Heart left ventricle (tissue), 16 donors: Measurements from ENCODE around the gene LMF1. TPM values are rescaled to one million over a fixed set of nuclear protein-coding genes. Genes with fewer than 3 reads are reported as not detected.

Source experiments
- ATAC-seq, 4 donors: fragments of 200-7000 bp; cut with Tn5 transposase; one replicate each; pipeline ENCODE4 v1.9.1; 2020 to 2022; ENCODE audit warnings: moderate library complexity in 4 of 4, mild to moderate bottlenecking in 3 of 4, moderate number of reproducible peaks in 1 of 4
- DNase-seq, 5 donors: peaks; one replicate each; pipeline ENCODE4 v3.0.0-alpha.2; 2020
- H3K27ac ChIP-seq, 12 donors: fragments of 200-600 bp; sonication (generic) in 4 of 12; one replicate each; pipeline versions ENCODE4 v1.5.0 to v1.8.0; 2016 to 2022; ENCODE audit warnings: mild to moderate bottlenecking in 2 of 12
- H3K27me3 ChIP-seq, 9 donors: fragments of 200-600 bp; sonication (generic) in 2 of 9; one replicate each; pipeline versions ENCODE4 v1.5.1 to v1.8.0; 2016 to 2022; ENCODE audit warnings: mild to moderate bottlenecking in 3 of 9
- H3K36me3 ChIP-seq, 9 donors: fragments of 200-600 bp; sonication (generic) in 2 of 9; one replicate each; pipeline versions ENCODE4 v1.5.0 to v1.8.0; 2018 to 2022; ENCODE audit warnings: mild to moderate bottlenecking in 2 of 9
- H3K4me1 ChIP-seq, 12 donors: fragments of 200-600 bp; sonication (generic) in 4 of 12; one replicate each; pipeline versions ENCODE4 v1.5.0 to v1.8.0; 2016 to 2022; ENCODE audit warnings: mild to moderate bottlenecking in 3 of 12
- H3K4me3 ChIP-seq, 12 donors: fragments of 200-600 bp; sonication (generic) in 4 of 12; one replicate each; pipeline versions ENCODE4 v1.5.0 to v1.8.0; 2017 to 2022; ENCODE audit warnings: mild to moderate bottlenecking in 9 of 12, moderate library complexity in 4 of 12
- H3K9me3 ChIP-seq, 12 donors: fragments of 200-600 bp; sonication (generic) in 4 of 12; one replicate each; pipeline versions ENCODE4 v1.5.0 to v1.8.0; 2016 to 2022; ENCODE audit warnings: mild to moderate bottlenecking in 1 of 12
- CTCF ChIP-seq, 12 donors: fragments of 200-600 bp; sonication (generic) in 4 of 12; IDR thresholded peaks; one replicate each; pipeline versions ENCODE4 v1.5.0 to v1.8.0; 2018 to 2022; ENCODE audit warnings: antibody characterized with exemption in 12 of 12, mild to moderate bottlenecking in 5 of 12
- POLR2A ChIP-seq, 2 donors: fragments of 450-650 bp; IDR thresholded peaks; one replicate each; pipeline ENCODE4 v1.6.1; 2017; ENCODE audit warnings: antibody characterized with exemption in 2 of 2, mild to moderate bottlenecking in 2 of 2, moderate library complexity in 2 of 2
- WGBS, 4 donors: extraction: QIAGEN DNeasy Blood & Tissue Kit in 2 of 4; methylation state at CpG; one replicate each; pipeline versions ENCODE4 v1.1.5 to v1.1.7; 2013 to 2018; 5-methylcytosine and 5-hydroxymethylcytosine counted together
- intact Hi-C, 10 donors: fragments of 100-400 bp; cut with DNase I; formaldehyde crosslinking; loops; one replicate each; pipeline versions ENCODE4 v1.11.1 to v1.14.2; 2022
- polyA plus RNA-seq, 2 donors: library from polyadenylated mRNA; stranded (reverse); fragments of 200-250 nt; gene quantifications; one replicate each; pipeline ENCODE4 v1.2.3, GENCODE V29; 2013
- total RNA-seq, 9 donors: library from RNA; depleted of rRNA in 2 of 9; stranded (reverse); fragments of >200 nt in 2 of 9; fragmentation: NEBNext Ultra II Directional in 3 of 9; extraction: Animal tissue kit (Norgen Biotek cat#: 25700) in 3 of 9; gene quantifications; one replicate each; pipeline versions ENCODE4 v1.1.0 to v1.2.4, GENCODE V29; 2016 to 2023
- donor health status: ischemic (EF 13 %, LVEDD 7.1; RV severe dilation, severe dysfunction).
- donor health status: healthy with polysubstance abuse.
- donor health status: DM: no; HTN: yes; CAD: no.
- donor health status: DM: no; HTN: no; CAD: no.
- donor health status: ischemic (EF 25% LVEDD 6.9; RV normal size, moderate dysfunction).
- donor health status: ischemic (EF 25% LVEDD 5.7; RV mildly dilated, moderate dysfunction).
- donor health status: healthy.
- donor health status: DM: yes; HTN: yes; CAD: no.
- donor health status: ischemic (EF 35%, LVEDD 5.7; RV mildly dilated, moderate dysfunction).
- donor health status: nonischemic (EF 11% LVEDD 7.7; RV severe dilation, severe dysfunction).
- donor health status: DM: yes; HTN: yes; CAD: no.
- donor health status: PGD.
- donor health status: ischemic (EF 29% LVEDD 5.4; RV normal size, mild dysfunction).
- donor health status: nonischemic (EF 23%, LVEDD 6.1; RV moderate dilation, normal function).

LMF1 gene
- total and polyA plus RNA-seq, 11 donors = 4.3 to 19.2 (median 7.1) TPM

- DNase-seq = no peak
- Histone ChIP-seq H3K27ac (no peak overlapping the region), H3K36me3 (no peaks in the 10 kb centered on the region), H3K4me1 (peaks cover 0 to 4% (median 0%) of the 10 kb centered on the region in 12 donors), H3K27me3 (peaks cover 0 to 28% (median 3%) of the 10 kb centered on the region in 9 donors), H3K9me3 (peaks cover 0 to 21% (median 17%) of the 10 kb centered on the region in 12 donors), H3K4me3 (no peak overlapping the region)
- no peak for TF ChIP-seq POLR2A (IDR thresholded peaks at IDR 0.05)
- no peak for TF ChIP-seq CTCF (IDR thresholded peaks at IDR 0.05)
- WGBS, 4 donors = 68 to 76% (median 75%) methylated on average over 10 to 11 of the region's 11 CpGs
- ATAC-seq = no peak
- intact Hi-C loops = no loop called here
Observed at GRCh38 chr16:991345-991744, 20.6 kb upstream of the LMF1 start.

GRCh38 chr16:990516-991291 lies 19.9 kb upstream of the LMF1 start:
- Histone ChIP-seq H3K27ac (no peak overlapping the region), H3K36me3 (no peaks in the 10 kb centered on the region), H3K9me3 (peaks cover 0 to 14% (median 13%) of the 10 kb centered on the region in 12 donors), H3K4me3 (no peak overlapping the region), H3K27me3 (peaks cover 0 to 28% (median 3%) of the 10 kb centered on the region in 9 donors), H3K4me1 (peaks cover 0 to 4% (median 0%) of the 10 kb centered on the region in 12 donors)
- no peak for TF ChIP-seq POLR2A (IDR thresholded peaks at IDR 0.05)
- TF ChIP-seq CTCF (IDR thresholded peaks at IDR 0.05) = no peak
- intact Hi-C loops = no loop called here
- ATAC-seq (no peak), DNase-seq (no peak)
- WGBS, 4 donors = 82 to 86% (median 86%) methylated on average over 32 to 41 of the region's 41 CpGs

DNA sequence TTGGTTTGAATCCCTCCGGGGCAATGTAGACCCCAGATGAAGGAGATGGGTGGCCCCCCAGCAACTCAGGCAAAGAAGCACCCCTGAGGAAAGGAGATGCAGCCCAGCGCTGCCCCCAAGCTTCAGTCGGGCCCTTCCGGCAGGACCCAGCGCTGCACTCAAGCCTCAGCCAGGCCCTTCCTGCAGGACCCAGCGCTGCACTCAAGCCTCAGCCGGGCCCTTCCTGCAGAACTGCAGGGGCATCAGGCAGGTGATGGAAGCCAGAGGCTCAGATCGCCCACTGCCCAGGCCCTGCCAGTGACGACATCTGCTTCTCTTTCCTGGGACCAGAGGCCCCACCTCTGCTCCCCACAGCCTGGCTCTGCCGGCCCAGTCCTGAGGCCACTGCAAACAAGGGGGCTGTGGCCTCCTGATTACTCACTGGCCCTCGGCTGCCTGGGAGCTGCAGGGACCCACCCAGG lies 18.6 kb upstream of the LMF1 start:
- peaks cover 0 to 4% (median 0%) of the 10 kb centered on the region in 12 donors for H3K4me1 ChIP-seq
- H3K27ac ChIP-seq = no peak overlapping the region
- H3K9me3 ChIP-seq = peaks cover 0 to 1% (median under 1%) of the 10 kb centered on the region in 12 donors
- WGBS, 4 donors = 65 to 76% (median 73%) methylated on average over 5 to 11 of the region's 11 CpGs
- intact Hi-C loops = no loop called here
- ATAC-seq (no peak), DNase-seq (no peak)
- H3K4me3 ChIP-seq = no peak overlapping the region
- peaks cover 0 to 28% (median 5%) of the 10 kb centered on the region in 9 donors for H3K27me3 ChIP-seq
- TF ChIP-seq POLR2A (IDR thresholded peaks at IDR 0.05) = no peak
- no peak for TF ChIP-seq CTCF (IDR thresholded peaks at IDR 0.05)
- no peaks in the 10 kb centered on the region for H3K36me3 ChIP-seq

- Histone ChIP-seq H3K4me3 (no peak overlapping the region), H3K27ac (no peak overlapping the region), H3K4me1 (peaks cover 0 to 4% (median 0%) of the 10 kb centered on the region in 12 donors), H3K36me3 (no peaks in the 10 kb centered on the region), H3K27me3 (peaks cover 0 to 30% (median 5%) of the 10 kb centered on the region in 9 donors), H3K9me3 (no peaks in the 10 kb centered on the region)
- 59 to 69% (median 67%) methylated on average over 27 to 35 of the region's 35 CpGs for WGBS, 4 donors
- no peak for DNase-seq
- TF ChIP-seq POLR2A (IDR thresholded peaks at IDR 0.05) = no peak
- TF ChIP-seq CTCF (IDR thresholded peaks at IDR 0.05) = no peak
- intact Hi-C loops = no loop called here
- peak in 2 of 4 donors; percentile 15 to 38 for ATAC-seq
Observed at GRCh38 chr16:988471-989353, 17.9 kb upstream of the LMF1 start.
